DOHH2 (cell line): ENCODE results near the gene ABLIM2.

ENCODE experiments used
- H3F3A ChIP-seq: fragments of 200-600 bp; sonication (generic), shearing (Covaris generic); 2 replicates; pipeline ENCODE4 v1.6.0; 2016; ENCODE audit warnings: antibody characterized with exemption, mild to moderate bottlenecking; ENCODE audit not compliant: control insufficient read depth, insufficient read depth
- H3K27ac ChIP-seq: fragments of 200-600 bp; sonication (generic); 2 replicates; pipeline ENCODE4 v1.5.1; 2014; ENCODE audit warnings: low read depth, mild to moderate bottlenecking, low read length, moderate library complexity
- H3K27me3 ChIP-seq: fragments of 200-600 bp; sonication (generic); 2 replicates; pipeline ENCODE4 v1.6.1; 2014; ENCODE audit warnings: mild to moderate bottlenecking, low read length, mixed read lengths; ENCODE audit not compliant: control insufficient read depth
- H3K36me3 ChIP-seq: fragments of 200-600 bp; sonication (generic); 2 replicates; pipeline ENCODE4 v1.6.1; 2014; ENCODE audit warnings: mild to moderate bottlenecking, low read length, moderate library complexity, mixed read lengths; ENCODE audit not compliant: control insufficient read depth
- H3K4me1 ChIP-seq: fragments of 200-600 bp; sonication (generic); 2 replicates; pipeline ENCODE4 v1.6.1; 2014; ENCODE audit warnings: mild to moderate bottlenecking, low read length, mixed read lengths; ENCODE audit not compliant: control insufficient read depth
- H3K4me2 ChIP-seq: fragments of 200-600 bp; sonication (generic); 2 replicates; pipeline ENCODE4 v1.6.0; 2014; ENCODE audit warnings: mild to moderate bottlenecking, low read length, moderate library complexity
- H3K4me3 ChIP-seq: fragments of 200-600 bp; sonication (generic); 2 replicates; pipeline ENCODE4 v1.5.1; 2014; ENCODE audit warnings: mild to moderate bottlenecking, low read length, mixed read lengths
- H3K79me2 ChIP-seq: fragments of 200-600 bp; sonication (generic); 2 replicates; pipeline ENCODE4 v1.6.1; 2014; ENCODE audit warnings: mild to moderate bottlenecking, low read length, mixed read lengths; ENCODE audit not compliant: control insufficient read depth
- H3K9me2 ChIP-seq: fragments of 200-600 bp; sonication (generic); replicated peaks from 2 replicates; pipeline ENCODE4 v1.6.1; 2014; ENCODE audit warnings: mild to moderate bottlenecking, low read length, mixed read lengths; ENCODE audit not compliant: control insufficient read depth
- H3K9me3 ChIP-seq: fragments of 200-600 bp; sonication (generic); 2 replicates; pipeline ENCODE4 v1.6.1; 2014; ENCODE audit warnings: antibody characterized with exemption, low read length, mixed read lengths; ENCODE audit not compliant: control insufficient read depth, insufficient read depth
- H4K20me1 ChIP-seq: fragments of 200-600 bp; sonication (generic); 2 replicates; pipeline ENCODE4 v1.6.0; 2014; ENCODE audit warnings: low read depth, mild to moderate bottlenecking, antibody characterized with exemption, low read length, moderate library complexity; ENCODE audit not compliant: control insufficient read depth, insufficient read depth
- CTCF ChIP-seq: fragments of 200-600 bp; sonication (generic); IDR thresholded peaks from one replicate; pipeline ENCODE4 v1.5.1; 2014; ENCODE audit warnings: antibody characterized with exemption, mild to moderate bottlenecking, low read depth, low read length; ENCODE audit not compliant: poor library complexity, severe bottlenecking
- EZH2phosphoT487 ChIP-seq: fragments of 200-600 bp; sonication (generic); IDR thresholded peaks from 2 replicates; pipeline ENCODE4 v1.6.1; 2017; ENCODE audit warnings: borderline replicate concordance, mild to moderate bottlenecking, antibody characterized with exemption, low read length, moderate library complexity, mixed read lengths

The ABLIM2 gene

GRCh38 chr4:7995135-7995534 is 163.5 kb downstream of the ABLIM2 start:
- no peaks in the 10 kb centered on the region for H3K4me1 ChIP-seq
- H3K4me2 ChIP-seq = no peak overlapping the region
- no peak for TF ChIP-seq EZH2phosphoT487
- no peak for TF ChIP-seq CTCF
- H3K4me3 ChIP-seq = no peak overlapping the region
- no peaks in the 10 kb centered on the region for H3K9me2 ChIP-seq
- H3K36me3 ChIP-seq = no peaks in the 10 kb centered on the region
- H4K20me1 ChIP-seq = no peaks in the 10 kb centered on the region
- H3K79me2 ChIP-seq = no peaks in the 10 kb centered on the region
- H3F3A ChIP-seq = no peaks in the 10 kb centered on the region
- H3K9me3 ChIP-seq = no peaks in the 10 kb centered on the region
- H3K27ac ChIP-seq = no peak overlapping the region
- H3K27me3 ChIP-seq = no peaks in the 10 kb centered on the region

- Histone ChIP-seq H3K4me1 (no peaks in the 10 kb centered on the region), H3K4me3 (no peak overlapping the region), H3K79me2 (no peaks in the 10 kb centered on the region), H3F3A (no peaks in the 10 kb centered on the region), H3K36me3 (no peaks in the 10 kb centered on the region), H3K9me3 (no peaks in the 10 kb centered on the region), H4K20me1 (no peaks in the 10 kb centered on the region), H3K27me3 (no peaks in the 10 kb centered on the region), H3K4me2 (no peak overlapping the region), H3K27ac (no peak overlapping the region), H3K9me2 (no peaks in the 10 kb centered on the region)
- TF ChIP-seq EZH2phosphoT487 = no peak
- TF ChIP-seq CTCF = no peak
These were observed 164.9 kb downstream of the ABLIM2 start for GRCh38 chr4:7993671-7994070.

GRCh38 chr4:7992846-7993245 is 165.8 kb downstream of the ABLIM2 start:
- Histone ChIP-seq H3K9me2 (no peaks in the 10 kb centered on the region), H3K79me2 (no peaks in the 10 kb centered on the region), H4K20me1 (no peaks in the 10 kb centered on the region), H3K36me3 (no peaks in the 10 kb centered on the region), H3K4me3 (no peak overlapping the region), H3K4me1 (no peaks in the 10 kb centered on the region), H3F3A (no peaks in the 10 kb centered on the region), H3K4me2 (no peak overlapping the region), H3K27ac (no peak overlapping the region), H3K9me3 (no peaks in the 10 kb centered on the region), H3K27me3 (no peaks in the 10 kb centered on the region)
- TF ChIP-seq CTCF (no peak), EZH2phosphoT487 (no peak)
